Measurements from ENCODE around the gene UBE2L3.

DNA sequence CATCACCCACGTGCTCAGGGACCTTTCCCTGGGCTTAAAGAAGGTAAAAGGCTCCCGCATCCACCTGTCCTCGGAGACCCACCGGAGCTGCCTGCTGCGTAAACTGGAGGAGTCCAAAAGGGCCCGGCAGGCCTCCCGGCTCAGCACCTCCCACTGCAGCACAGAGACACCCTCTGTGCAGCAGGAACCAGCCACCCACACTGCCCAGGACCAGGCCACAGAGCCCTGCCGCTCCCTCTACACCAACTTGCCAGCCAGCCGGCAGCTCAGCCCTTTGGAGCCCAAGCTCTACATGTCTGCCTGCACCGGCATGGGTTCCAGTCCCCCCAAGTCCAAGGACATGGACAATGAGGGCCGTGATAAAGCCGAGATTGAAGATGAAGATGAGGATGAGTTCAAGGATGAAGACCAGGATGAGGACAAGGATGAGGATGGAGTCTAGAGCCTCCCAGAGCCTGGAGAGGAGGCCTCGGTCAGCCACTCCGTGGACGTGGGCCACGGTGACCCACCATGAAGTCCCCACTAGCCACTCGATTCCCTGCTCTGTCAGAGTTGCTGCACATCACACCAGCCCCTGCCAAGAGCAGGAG lies 69.2 kb downstream of the UBE2L3 start:
- no peak for TF ChIP-seq CTCF (IDR thresholded peaks at IDR 0.05; ENCODE audit: insufficient read depth, low read length, poor library complexity, severe bottlenecking)
- no peak for TF ChIP-seq EZH2phosphoT487 (conservative IDR thresholded peaks at IDR 0.05; ENCODE audit: low read length)
